Urinary bladder (tissue), 4 donors: ENCODE data around the gene AKAP8. TPM values are rescaled to one million over a fixed set of nuclear protein-coding genes. Genes with fewer than 3 reads are reported as not detected.
"Not testable (repeated sequence)": the region's sequence is repeated elsewhere in the genome, so short reads cannot be mapped to it uniquely, and the experiment has no call there.

Source experiments
- DNase-seq: peaks from one replicate; pipeline ENCODE4 v3.0.0-alpha.2; 2015; ENCODE audit errors: extremely low spot score
- H3K27ac ChIP-seq: one replicate; pipeline ENCODE4 v1.5.1; 2013; ENCODE audit warnings: low read depth, mild to moderate bottlenecking, moderate library complexity
- H3K36me3 ChIP-seq: one replicate; pipeline ENCODE4 v1.6.1; 2013; ENCODE audit warnings: mild to moderate bottlenecking, moderate library complexity; ENCODE audit not compliant: insufficient read depth
- H3K4me1 ChIP-seq: one replicate; pipeline ENCODE4 v1.6.1; 2013; ENCODE audit warnings: mild to moderate bottlenecking, moderate library complexity; ENCODE audit not compliant: insufficient read depth
- H3K4me3 ChIP-seq: one replicate; pipeline ENCODE4 v1.5.1; 2013; ENCODE audit warnings: low read depth, low read length
- WGBS: extraction: QIAGEN DNeasy Blood & Tissue Kit; methylation state at CpG from one replicate; pipeline ENCODE4 v1.1.7; 2013; 5-methylcytosine and 5-hydroxymethylcytosine counted together
- polyA plus RNA-seq: library from polyadenylated mRNA; stranded (reverse); fragments of 200-250 nt; gene quantifications from one replicate; pipeline ENCODE4 v1.2.3, GENCODE V29; 2013
- total RNA-seq: library from RNA; depleted of rRNA; stranded (reverse); fragments of >200 nt; gene quantifications from one replicate; pipeline ENCODE4 v1.2.3, GENCODE V29; 2014
- donor health status: healthy with polysubstance abuse.
- donor health status: healthy.

AKAP8 gene
- total and polyA plus RNA-seq, 2 donors = 13.4 to 24.2 TPM

DNA sequence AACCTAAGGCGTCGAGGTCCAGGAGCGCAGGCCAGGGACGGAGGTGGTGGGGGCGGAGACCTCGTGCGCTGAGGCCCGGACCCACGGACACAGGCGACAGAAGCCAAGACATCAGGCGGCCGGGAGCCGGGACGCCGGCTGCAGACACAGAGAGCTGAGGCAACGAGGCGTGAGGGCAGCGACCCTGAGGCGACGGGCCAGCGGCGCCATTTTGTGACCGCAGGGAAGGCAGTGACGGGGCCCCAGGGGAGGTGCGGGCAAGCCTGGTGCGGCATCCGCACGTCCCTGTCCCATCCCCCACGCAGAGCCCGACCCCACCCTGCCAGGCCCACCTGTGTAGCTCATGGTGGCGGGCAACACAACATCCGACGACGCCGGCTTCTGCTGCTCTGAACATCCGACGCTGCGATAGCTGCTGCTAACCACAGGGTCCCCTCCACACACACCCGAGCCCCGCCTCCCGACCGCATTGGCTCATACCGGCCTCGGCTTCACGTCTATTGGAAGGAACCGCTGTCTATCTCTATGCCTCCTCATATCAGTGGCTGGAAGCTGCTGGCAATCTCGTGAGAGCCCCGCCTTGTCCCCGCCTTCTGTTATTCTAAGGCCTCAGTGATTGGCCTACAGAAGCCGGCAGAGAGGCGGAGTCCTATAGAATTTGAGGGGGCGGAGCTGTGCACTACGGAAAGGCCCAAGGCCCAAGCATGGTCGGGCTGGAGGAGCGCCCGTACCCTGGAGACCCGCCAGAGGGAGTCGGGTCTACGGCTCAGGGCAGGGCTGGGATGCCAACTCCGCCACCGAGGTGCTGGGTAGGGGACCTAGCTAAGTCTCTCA, 39.2 kb upstream of the AKAP8 start, which contains the start of gene AKAP8L:
TSS of gene AKAP8L (minus strand) at position 410 of the 834 bp plus-strand sequence. CDS start at position 345, 65 bp downstream.
- Histone ChIP-seq H3K27ac (peak within 1 kb of the TSS; percentile 60), H3K4me1 (no peaks in the 10 kb centered on the region), H3K4me3 (peak within 1 kb of the TSS; percentile 86), H3K36me3 (peaks cover 4% of the 10 kb centered on the region)
- WGBS = under 1% methylated on average over 61 of the region's 61 CpGs
- peak; percentile 98 for DNase-seq

DNA sequence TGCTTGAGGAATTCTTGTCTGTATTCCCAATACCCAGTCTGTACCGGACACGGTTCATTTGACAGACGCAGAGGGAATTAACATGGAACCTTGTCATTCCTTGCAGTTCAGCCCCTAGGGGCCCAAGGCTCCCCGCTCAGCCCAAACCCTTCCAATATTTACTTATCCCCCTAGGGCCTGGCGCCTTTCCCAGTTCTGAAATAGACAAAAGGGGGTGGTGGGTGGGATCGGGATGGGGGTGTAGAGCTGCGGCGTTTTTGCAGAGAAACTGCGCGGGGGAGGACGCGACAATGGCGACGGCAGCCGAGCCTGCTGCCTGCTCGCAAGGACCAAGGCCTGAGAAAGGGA, 38.6 kb upstream of the AKAP8 start:
- Histone ChIP-seq H3K36me3 (peaks cover 3% of the 10 kb centered on the region), H3K27ac (peak overlapping the region; percentile 60), H3K4me1 (no peaks in the 10 kb centered on the region), H3K4me3 (peak overlapping the region; percentile 86)
- no peak for DNase-seq
- WGBS = under 1% methylated on average over 16 of the region's 16 CpGs

DNA sequence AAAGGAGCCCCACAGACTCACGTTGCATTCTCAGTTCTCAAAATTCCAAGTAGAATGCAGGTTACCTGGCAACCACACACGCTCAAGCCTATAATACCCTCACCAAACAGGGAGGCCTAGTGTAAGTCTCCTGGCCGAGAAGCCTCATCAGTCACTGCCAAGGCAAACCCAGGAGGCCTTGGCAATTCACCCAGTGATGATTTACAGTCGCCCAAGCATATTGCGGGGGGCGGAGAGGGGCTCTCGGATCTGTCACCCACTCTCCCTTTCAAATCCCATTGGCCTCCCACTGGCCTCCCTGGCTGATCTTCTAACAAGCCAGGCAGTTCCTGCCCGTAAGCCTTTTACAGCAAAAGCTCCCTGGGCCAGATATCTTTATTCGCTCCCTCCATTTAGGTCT, 38.1 kb upstream of the AKAP8 start:
- no peaks in the 10 kb centered on the region for H3K4me1 ChIP-seq
- DNase-seq = no peak
- WGBS = 7% methylated on average over 9 of the region's 9 CpGs
- H3K4me3 ChIP-seq = peak overlapping the region; percentile 86
- H3K36me3 ChIP-seq = no peaks in the 10 kb centered on the region
- no peak overlapping the region for H3K27ac ChIP-seq

DNA sequence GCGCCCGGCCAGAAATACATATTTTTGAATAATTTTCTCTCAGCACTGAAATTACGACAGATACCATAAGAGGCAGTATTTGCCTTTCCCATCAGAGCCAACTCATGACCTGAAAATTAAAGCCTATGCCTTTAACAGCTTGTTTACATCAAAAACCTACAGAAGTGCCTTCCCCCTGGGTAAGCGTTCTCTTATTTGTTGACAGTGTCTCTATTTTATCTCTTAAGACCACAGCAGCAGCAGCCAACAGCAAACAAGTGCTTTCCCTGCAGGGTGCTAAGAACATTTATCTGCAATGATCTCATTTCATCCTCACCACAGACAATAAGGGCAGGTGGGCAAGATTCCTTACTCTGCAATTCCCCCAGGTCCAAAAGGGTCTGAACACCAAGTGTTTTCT, 33.2 kb upstream of the AKAP8 start:
- WGBS = 59% methylated on average over 4 of the region's 4 CpGs
- Histone ChIP-seq H3K27ac (no peak overlapping the region), H3K4me3 (no peak overlapping the region), H3K36me3 (no peaks in the 10 kb centered on the region), H3K4me1 (no peaks in the 10 kb centered on the region)
- no peak for DNase-seq

DNA sequence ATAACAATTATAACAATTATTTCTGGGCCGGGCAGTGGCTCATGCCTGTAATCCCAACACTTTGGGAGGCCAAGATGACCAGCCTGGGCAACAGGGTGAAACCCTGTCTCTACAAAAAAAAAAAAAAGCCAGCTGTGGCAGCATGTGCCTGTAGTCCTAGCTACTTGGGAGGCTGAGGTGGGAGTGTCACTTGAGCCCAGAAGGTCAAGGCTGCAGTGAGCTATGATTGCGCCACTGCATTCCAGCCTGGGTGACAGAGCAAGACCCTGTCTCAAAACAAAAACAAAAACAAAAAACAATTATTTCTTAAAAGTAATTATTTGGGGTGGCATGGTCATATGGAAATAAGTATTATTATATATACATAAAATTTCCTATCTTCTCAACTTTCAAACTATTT, 31.8 kb upstream of the AKAP8 start:
- not testable (repeated sequence) for H3K36me3 ChIP-seq, H3K4me3 ChIP-seq, H3K4me1 ChIP-seq, DNase-seq, H3K27ac ChIP-seq
- 91% methylated on average over 2 of the region's 2 CpGs for WGBS

DNA sequence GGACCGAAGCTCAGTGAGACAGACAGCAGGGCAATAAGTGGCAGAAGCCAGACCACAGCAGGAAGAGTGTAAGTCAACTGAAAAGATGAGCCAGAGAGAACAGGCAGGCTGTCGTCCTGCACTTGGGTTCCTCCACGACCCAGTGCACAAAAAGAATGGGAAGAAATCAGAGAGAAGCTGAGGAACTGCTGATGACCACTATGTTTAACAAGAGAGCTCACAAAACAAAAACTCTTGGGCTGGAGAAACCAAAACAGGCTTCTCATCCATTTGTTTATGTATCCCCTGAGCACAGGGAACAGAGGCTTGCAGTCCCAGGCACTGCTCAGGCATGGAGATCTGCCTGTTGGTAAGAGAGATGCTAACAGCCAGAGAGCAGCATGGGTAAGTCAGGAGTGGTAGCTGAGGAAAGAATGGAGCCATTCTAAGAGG, 25.2 kb upstream of the AKAP8 start:
- no peak for DNase-seq
- Histone ChIP-seq H3K4me3 (no peak overlapping the region), H3K36me3 (peaks cover 2% of the 10 kb centered on the region), H3K27ac (no peak overlapping the region), H3K4me1 (no peaks in the 10 kb centered on the region)
- WGBS = 41% methylated on average over 3 of the region's 3 CpGs

DNA sequence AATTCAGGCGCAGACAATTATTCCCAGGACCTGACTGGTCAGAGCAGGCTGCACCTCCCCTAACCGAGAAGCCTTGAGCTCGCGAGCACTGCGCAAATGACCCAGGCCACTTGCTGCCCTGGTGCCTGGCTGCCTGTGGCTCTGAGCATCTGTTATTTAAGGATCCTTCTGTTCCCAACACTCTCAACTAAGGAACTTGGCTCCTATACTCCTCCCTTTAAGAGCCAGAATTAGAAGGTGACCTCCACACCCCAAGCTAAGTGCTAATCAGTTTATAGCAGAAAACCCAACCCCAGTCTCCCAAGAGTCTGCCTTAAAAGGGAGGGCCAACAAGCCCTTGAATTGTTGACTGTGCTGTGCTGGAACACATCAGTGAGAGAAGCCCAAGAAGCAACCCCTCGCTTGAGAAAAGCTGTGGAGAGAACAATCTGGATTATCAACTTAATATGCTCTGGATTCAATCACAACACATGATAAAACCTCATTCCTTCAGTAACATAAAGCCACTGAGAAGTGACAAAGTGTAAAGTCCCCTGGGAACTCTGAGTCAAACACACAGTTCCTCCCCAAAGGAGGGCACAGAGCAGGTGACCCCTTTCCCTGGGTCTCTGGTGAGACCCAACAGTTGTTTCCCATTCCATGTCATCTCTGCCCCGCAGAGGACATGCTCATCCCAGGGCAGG, 24.7 kb upstream of the AKAP8 start:
- Histone ChIP-seq H3K27ac (no peak overlapping the region), H3K4me3 (no peak overlapping the region), H3K4me1 (no peaks in the 10 kb centered on the region), H3K36me3 (peaks cover 2% of the 10 kb centered on the region)
- 52% methylated on average over 7 of the region's 7 CpGs for WGBS
- no peak for DNase-seq

DNA sequence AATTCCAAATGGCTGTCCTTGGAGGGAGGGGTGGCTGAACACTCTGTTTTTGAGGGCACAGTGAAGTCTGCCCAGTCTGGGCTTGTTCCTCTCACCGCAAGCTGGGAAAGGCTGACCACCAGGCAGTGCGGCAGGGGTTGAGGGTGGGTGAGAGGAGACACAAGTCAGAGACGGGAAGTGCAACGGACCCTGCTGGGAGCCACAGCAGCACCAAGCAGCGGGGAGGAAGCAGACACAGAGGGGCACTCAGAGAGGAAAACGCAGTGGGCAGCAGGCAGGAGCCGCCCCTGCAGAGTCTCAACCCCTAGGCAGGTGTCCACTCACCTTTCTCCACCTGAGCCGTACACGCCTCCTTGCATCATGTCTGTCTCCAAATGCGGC, 23.6 kb upstream of the AKAP8 start:
- Histone ChIP-seq H3K4me1 (no peaks in the 10 kb centered on the region), H3K27ac (no peak overlapping the region), H3K36me3 (peaks cover 10% of the 10 kb centered on the region), H3K4me3 (no peak overlapping the region)
- 90% methylated on average over 10 of the region's 10 CpGs for WGBS
- no peak for DNase-seq

DNA sequence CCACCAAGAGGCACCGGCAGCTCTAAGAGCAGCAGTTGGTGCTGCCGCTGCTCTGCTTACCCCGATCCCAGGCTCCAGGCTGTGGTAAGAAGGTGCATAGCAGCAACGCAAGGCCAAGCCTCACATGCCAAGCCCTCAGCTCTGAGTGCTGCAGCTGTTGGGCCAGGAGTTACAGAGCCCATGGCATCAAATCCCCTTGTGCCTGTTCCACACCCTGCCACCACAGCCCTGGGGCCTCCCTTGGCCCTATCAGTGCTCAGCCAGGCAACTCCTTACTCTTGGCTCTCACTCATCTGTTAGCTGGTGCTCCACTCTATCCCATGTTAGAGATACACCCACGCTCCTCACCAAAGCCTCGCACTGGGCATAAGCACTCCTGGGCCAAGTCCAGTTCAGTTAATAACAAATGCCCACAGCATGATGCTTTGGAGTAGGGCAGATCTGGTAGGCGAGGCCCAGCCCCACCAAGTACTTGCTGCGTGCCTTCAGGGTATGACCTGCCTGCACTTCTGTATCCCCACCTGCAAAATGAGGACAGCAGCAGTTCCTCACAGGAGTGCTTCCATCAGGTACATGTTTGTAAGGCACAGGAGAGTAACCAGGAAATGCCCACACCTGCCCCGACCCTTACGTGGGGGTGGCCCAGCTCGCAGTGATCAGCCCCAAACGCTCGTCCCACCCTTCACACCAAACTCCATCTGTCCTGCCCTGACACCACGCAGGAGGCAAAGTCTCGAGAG, 23.0 kb upstream of the AKAP8 start:
- Histone ChIP-seq H3K4me3 (no peak overlapping the region), H3K27ac (no peak overlapping the region), H3K4me1 (no peaks in the 10 kb centered on the region), H3K36me3 (peaks cover 15% of the 10 kb centered on the region)
- no peak for DNase-seq
- WGBS = 84% methylated on average over 15 of the region's 15 CpGs

DNA sequence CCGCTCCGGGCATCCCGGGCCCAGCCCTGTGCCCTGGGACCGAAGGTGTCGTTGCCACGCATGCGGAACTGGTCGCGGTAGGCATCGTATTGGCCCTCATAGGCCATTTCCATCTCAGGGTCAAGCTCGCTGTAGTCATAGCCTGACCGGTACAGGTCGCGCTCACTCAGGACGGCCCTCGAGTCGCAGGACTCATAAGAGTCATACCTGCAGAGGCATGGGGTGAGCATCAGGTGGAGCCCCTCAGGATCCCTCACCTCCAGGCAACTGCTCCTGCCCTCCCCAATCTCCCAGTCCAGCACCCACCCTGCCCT, 21.8 kb upstream of the AKAP8 start:
- no peak overlapping the region for H3K27ac ChIP-seq
- H3K36me3 ChIP-seq = peaks cover 19% of the 10 kb centered on the region
- 95% methylated on average over 17 of the region's 17 CpGs for WGBS
- no peak overlapping the region for H3K4me3 ChIP-seq
- H3K4me1 ChIP-seq = no peaks in the 10 kb centered on the region
- no peak for DNase-seq

DNA sequence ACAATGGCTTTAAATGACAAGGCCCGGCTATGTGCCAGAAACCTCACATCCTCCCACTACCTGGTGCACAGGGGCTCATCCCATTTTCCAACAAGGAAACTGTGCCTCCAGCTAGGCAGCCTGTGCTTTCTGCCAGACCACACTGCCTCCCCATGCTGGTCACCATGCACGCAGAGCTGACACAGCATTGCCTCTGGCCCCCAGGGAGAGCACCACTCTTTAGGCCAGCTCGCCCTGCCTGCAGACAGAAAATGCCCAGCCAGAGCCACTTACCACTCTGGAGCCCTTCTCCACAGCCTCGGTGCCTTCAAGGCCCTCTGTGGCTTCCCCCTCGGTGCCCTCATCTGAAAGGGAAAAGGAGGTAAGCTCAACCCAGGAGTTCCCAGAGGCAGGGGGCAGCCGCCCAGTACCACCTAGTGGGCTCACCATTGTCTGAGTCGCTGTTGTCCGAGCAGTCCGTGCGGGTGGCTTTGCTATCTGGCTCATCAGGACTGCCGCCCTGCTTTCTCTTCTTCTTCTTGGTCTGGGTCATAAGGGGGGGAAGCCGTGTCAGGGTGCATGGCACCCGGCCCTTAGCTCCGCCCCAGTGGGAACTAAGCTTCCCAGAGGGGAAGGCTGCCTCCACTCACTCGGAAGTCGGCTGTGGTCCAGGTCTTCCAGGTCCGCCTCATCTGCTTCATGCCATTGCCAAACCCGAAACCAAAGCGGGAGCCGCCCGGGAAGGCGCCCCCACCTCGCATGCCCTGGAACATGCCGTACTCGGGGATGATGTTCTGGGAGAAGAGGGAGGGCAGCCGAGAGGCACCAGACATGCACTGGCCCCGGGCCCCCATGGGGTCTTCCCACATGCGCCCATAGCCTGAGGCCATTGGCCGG, 21.2 kb upstream of the AKAP8 start:
- DNase-seq = no peak

DNA sequence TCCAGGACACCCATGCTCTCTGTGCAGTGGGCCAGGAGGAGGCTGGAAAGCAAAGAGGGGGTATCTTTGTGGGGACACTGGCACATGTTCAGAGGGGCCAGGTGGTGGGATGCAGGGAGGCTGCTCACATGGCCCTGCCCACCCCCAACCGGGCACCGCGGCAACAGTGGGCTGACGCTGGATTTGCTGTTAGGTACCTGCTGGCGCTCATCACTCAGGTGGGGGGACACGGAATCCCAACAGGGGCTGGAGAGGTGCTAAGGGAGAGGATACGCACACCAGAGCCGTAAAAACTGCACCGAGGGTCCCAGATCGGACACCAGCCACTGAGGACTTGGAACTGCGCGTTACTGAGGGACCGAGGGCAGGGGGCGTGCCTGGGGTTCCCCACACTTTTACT, 20.0 kb upstream of the AKAP8 start:
- Histone ChIP-seq H3K27ac (no peak overlapping the region), H3K4me3 (no peak overlapping the region), H3K36me3 (peaks cover 19% of the 10 kb centered on the region), H3K4me1 (no peaks in the 10 kb centered on the region)
- DNase-seq = no peak
- WGBS = 95% methylated on average over 14 of the region's 14 CpGs

More for the DNA sequence above, 21.2 kb upstream of the AKAP8 start:
- peaks cover 19% of the 10 kb centered on the region for H3K36me3 ChIP-seq
- no peaks in the 10 kb centered on the region for H3K4me1 ChIP-seq
- WGBS = 88% methylated on average over 29 of the region's 29 CpGs
- no peak overlapping the region for H3K4me3 ChIP-seq
- H3K27ac ChIP-seq = no peak overlapping the region

DNA sequence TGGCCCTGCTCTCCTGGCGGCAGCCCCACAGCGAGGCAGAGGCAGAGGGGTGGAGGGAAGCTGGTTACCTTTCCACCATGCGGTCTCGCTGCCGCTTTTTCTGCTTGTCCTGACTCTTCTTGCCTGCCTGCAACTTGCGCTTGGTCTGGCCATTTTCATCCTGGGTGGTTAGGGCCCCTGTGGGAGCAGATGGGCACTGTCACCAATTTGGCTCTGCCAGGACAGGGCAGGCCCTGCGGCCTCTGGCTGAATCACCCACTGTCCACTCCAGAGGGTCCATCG, 19.6 kb upstream of the AKAP8 start:
- no peak overlapping the region for H3K4me3 ChIP-seq
- no peak for DNase-seq
- H3K27ac ChIP-seq = no peak overlapping the region
- H3K4me1 ChIP-seq = no peaks in the 10 kb centered on the region
- peaks cover 19% of the 10 kb centered on the region for H3K36me3 ChIP-seq
- 94% methylated on average over 8 of the region's 8 CpGs for WGBS
